ENCODE measurements around the gene PSMG3. TPM values are rescaled to one million over a fixed set of nuclear protein-coding genes. Genes with fewer than 3 reads are reported as not detected.

The PSMG3 gene
- total RNA-seq, 1 experiment from 2014 or later = 59.4 TPM

DNA sequence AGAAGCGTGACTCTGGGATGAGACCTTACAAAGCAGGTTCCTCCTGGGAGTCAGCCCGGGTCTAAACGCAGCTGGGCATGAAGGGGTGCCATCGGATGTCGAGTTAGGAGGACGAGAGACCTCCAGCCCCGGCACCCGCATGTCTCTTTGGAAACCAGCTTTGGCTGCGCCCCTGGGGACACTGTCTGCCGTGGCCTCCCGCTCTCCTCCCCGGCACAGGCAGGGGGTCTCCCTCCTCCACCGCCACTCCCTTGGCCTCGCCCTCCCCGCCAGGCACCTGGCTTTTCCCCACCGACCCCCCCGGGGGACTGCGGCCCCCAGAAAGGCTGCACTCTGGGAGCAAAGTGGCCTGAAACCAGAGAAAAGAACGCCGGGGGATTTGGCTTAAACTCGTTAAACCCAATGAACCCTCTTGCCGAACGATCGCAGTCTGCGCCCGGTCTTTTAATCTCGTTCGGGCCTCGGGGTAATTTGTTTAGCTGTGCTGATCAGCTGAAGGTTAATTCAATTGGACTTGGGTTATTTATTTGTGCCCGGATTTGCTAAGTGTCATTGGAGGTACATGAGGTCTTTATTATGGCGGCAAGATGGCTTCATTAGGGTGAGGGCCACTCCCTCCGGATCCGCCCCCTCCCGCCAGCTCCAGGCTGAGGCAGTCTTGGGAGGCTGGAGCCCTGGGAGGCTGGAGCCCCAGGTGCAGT lies 16.4 kb upstream of the PSMG3 start:
- TF ChIP-seq SIN3A (IDR thresholded peaks at IDR 0.05; ENCODE audit: borderline replicate concordance, insufficient read depth, low read depth, low read length) (no peak), TCF7L2 (IDR thresholded peaks at IDR 0.05; ENCODE audit: low read depth, low read length) (no peak), POLR2AphosphoS5 (IDR thresholded peaks at IDR 0.05; ENCODE audit: low read depth, low read length) (no peak)
- TF ChIP-seq, protein P1, sequence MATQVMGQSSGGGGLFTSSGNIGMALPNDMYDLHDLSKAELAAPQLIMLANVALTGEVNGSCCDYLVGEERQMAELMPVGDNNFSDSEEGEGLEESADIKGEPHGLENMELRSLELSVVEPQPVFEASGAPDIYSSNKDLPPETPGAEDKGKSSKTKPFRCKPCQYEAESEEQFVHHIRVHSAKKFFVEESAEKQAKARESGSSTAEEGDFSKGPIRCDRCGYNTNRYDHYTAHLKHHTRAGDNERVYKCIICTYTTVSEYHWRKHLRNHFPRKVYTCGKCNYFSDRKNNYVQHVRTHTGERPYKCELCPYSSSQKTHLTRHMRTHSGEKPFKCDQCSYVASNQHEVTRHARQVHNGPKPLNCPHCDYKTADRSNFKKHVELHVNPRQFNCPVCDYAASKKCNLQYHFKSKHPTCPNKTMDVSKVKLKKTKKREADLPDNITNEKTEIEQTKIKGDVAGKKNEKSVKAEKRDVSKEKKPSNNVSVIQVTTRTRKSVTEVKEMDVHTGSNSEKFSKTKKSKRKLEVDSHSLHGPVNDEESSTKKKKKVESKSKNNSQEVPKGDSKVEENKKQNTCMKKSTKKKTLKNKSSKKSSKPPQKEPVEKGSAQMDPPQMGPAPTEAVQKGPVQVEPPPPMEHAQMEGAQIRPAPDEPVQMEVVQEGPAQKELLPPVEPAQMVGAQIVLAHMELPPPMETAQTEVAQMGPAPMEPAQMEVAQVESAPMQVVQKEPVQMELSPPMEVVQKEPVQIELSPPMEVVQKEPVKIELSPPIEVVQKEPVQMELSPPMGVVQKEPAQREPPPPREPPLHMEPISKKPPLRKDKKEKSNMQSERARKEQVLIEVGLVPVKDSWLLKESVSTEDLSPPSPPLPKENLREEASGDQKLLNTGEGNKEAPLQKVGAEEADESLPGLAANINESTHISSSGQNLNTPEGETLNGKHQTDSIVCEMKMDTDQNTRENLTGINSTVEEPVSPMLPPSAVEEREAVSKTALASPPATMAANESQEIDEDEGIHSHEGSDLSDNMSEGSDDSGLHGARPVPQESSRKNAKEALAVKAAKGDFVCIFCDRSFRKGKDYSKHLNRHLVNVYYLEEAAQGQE (IDR thresholded peaks at IDR 0.05; ENCODE audit: insufficient read depth in 1 of 2, low read depth in 2 of 2, low read length in 1 of 2) = no peak
- TF ChIP-seq, protein P2, sequence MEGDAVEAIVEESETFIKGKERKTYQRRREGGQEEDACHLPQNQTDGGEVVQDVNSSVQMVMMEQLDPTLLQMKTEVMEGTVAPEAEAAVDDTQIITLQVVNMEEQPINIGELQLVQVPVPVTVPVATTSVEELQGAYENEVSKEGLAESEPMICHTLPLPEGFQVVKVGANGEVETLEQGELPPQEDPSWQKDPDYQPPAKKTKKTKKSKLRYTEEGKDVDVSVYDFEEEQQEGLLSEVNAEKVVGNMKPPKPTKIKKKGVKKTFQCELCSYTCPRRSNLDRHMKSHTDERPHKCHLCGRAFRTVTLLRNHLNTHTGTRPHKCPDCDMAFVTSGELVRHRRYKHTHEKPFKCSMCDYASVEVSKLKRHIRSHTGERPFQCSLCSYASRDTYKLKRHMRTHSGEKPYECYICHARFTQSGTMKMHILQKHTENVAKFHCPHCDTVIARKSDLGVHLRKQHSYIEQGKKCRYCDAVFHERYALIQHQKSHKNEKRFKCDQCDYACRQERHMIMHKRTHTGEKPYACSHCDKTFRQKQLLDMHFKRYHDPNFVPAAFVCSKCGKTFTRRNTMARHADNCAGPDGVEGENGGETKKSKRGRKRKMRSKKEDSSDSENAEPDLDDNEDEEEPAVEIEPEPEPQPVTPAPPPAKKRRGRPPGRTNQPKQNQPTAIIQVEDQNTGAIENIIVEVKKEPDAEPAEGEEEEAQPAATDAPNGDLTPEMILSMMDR (IDR thresholded peaks at IDR 0.05) = no peak
- in situ Hi-C loops (cut with HindIII; ENCODE audit: low pct_unique_long_range_greater_than_20kb, low sequenced_read_pairs) = no loop called here
- ATAC-seq (peak; percentile 40), DNase-seq (ENCODE audit: low read depth, low spot score) (no peak)
- intact Hi-C loops (cut with micrococcal nuclease; ENCODE audit: unreplicated experiment) = loop anchor here (10.0 kb wide), 1 partner anchor 169 kb away; no protein-coding TSS in a partner anchor
- Histone ChIP-seq H3K36me3 (ENCODE audit: control insufficient read depth, insufficient read depth, low read length) (no peaks in the 10 kb centered on the region), H3K9me3 (ENCODE audit: control insufficient read depth, insufficient read depth, low read depth, low read length) (0 out of 2 replicates have a peak, but pooled peaks cover 6% of the 10 kb centered on the region), H3K27ac (ENCODE audit: low read length) (no peak overlapping the region), H3K4me3 (ENCODE audit: low read depth in 2 of 2, low read length in 2 of 2) (no peak overlapping the region), H3K27me3 (ENCODE audit: control insufficient read depth, insufficient read depth, low read length) (peaks cover 12% of the 10 kb centered on the region; the same call in 1 of the 2 replicates), H3K4me1 (ENCODE audit: control insufficient read depth, insufficient read depth, low read length) (peaks cover 9% of the 10 kb centered on the region; the same call in 1 of the 2 replicates)
- CTCF ChIA-PET = interaction anchor here (0.7 kb wide), 2 partner anchors 662 to 942 kb away, joined by 3 to 4 read pairs; no protein-coding TSS in a partner anchor
- POLR2A ChIA-PET = no interaction called here
- BruUV-seq (replicated peaks) = no TSS peak

DNA sequence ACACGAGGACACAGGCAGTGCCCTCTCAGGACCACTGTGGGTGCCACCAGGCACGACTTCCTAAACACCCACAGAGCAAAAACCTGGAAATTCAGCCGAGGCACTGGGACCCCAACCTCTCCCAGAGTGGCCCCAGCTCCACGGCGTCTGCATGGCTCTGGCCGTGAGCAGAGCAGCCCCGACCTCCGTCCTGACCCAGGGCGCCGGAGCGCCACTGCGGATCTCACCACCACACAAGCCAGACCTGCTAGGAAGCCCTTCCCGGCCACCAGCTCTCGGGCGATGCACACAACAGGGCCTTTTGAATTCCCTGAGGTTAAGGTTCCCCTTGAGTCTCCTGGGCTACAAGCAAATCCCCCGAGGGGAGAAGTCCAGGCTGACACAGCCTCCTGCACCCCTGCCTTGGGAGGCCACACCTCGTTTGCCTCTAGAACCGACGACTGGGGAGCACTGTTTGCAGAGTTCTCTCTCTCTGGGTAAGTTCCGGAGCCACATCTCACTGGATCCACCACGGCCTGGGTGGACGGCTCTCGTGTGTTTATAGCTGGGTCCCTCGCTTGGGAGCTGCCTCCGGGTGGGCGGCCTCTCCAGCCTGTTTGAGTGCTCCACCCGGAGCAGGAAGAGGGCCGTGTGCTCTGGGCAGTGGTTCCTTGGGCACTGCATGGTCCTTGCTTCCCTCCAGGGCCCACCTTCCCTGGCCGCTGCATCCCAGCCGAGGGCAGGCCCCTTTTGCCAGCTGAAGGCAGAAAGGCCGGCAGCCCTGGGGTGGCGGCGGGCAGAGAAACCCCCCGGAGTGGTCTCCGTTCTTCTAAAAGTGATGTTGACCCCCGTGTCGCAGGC lies 15.5 kb upstream of the PSMG3 start:
- POLR2A ChIA-PET = interaction anchor here (0.5 kb wide), 1 partner anchor 214 kb away, joined by 9 read pairs; no protein-coding TSS in a partner anchor
- H3K9me3 ChIP-seq (ENCODE audit: control insufficient read depth, insufficient read depth, low read depth, low read length) = 0 out of 2 replicates have a peak, but pooled peaks cover 6% of the 10 kb centered on the region
- no peaks in the 10 kb centered on the region for H3K36me3 ChIP-seq (ENCODE audit: control insufficient read depth, insufficient read depth, low read length)
- H3K27ac ChIP-seq (ENCODE audit: low read length) = no peak overlapping the region
- ATAC-seq (no peak), DNase-seq (ENCODE audit: low read depth, low spot score) (no peak)
- CTCF ChIA-PET = interaction anchor here (0.7 kb wide), 1 partner anchor 663 kb away, joined by 4 read pairs; no protein-coding TSS in a partner anchor
- H3K27me3 ChIP-seq (ENCODE audit: control insufficient read depth, insufficient read depth, low read length) = peaks cover 12% of the 10 kb centered on the region; the same call in 1 of the 2 replicates
- intact Hi-C loops (cut with micrococcal nuclease; ENCODE audit: unreplicated experiment) (loop anchor here (10.0 kb wide), 1 partner anchor 169 kb away; no protein-coding TSS in a partner anchor), in situ Hi-C loops (cut with HindIII; ENCODE audit: low pct_unique_long_range_greater_than_20kb, low sequenced_read_pairs) (no loop called here)
- H3K4me3 ChIP-seq (ENCODE audit: low read depth in 2 of 2, low read length in 2 of 2) = no peak overlapping the region
- peaks cover 9% of the 10 kb centered on the region; the same call in 1 of the 2 replicates for H3K4me1 ChIP-seq (ENCODE audit: control insufficient read depth, insufficient read depth, low read length)
- no TSS peak for BruUV-seq (replicated peaks)
- TF ChIP-seq SIN3A (IDR thresholded peaks at IDR 0.05; ENCODE audit: borderline replicate concordance, insufficient read depth, low read depth, low read length) (no peak), POLR2AphosphoS5 (IDR thresholded peaks at IDR 0.05; ENCODE audit: low read depth, low read length) (no peak), TCF7L2 (IDR thresholded peaks at IDR 0.05; ENCODE audit: low read depth, low read length) (no peak)
- TF ChIP-seq, protein P1 (IDR thresholded peaks at IDR 0.05; ENCODE audit: insufficient read depth in 1 of 2, low read depth in 2 of 2, low read length in 1 of 2) = no peak
- TF ChIP-seq, protein P2 (IDR thresholded peaks at IDR 0.05) = no peak

All from Panc1 (cell line).